ENCODE results near the gene ARRDC1. TPM values are rescaled to one million over a fixed set of nuclear protein-coding genes. Genes with fewer than 3 reads are reported as not detected.

ARRDC1 gene
- total and polyA plus RNA-seq, 7 donors, result 6.9 to 18.9 (median 14.2) TPM

DNA sequence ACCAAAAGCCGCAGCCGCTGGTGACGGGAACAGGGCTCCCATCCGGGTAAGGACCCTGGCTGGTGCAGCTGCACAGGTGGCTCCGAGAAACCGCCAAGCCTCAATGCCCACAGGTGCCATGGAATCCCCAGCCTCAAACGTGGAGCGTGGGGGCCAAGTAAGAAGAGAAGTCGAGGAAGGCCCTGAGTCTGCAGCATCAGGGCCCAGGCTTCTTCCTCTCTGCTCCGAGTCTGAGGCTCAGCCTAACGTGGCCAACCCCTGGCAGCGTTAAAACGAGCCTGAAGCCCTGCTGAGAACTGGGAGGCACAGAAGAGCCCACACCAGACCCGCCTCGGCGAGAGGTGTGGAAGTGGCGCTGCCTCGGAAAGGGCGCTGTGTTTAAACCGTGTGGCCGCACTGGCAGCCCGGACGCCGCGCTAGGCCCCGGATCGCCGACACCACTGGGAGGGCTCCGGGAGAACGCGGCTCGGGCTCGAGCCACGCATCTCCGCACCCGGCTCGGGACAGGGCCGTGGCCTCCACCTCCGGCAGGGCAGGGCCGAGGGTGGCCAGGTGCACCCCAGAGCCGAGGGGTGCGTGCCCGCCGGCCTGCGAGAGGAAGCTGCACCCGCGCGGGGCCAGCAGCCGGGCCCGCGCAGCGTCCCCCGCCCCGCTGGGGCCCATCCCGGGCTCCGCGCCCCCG is 15.9 kb upstream of the ARRDC1 start:
- Histone ChIP-seq H3K27ac (no peak overlapping the region), H3K4me3 (peak overlapping the region; percentile 81), H3K9me3 (no peaks in the 10 kb centered on the region), H3K27me3 (ENCODE audit: insufficient read depth in 3 of 3, low read length in 2 of 3) (no peaks in the 10 kb centered on the region), H3K36me3 (ENCODE audit: insufficient read depth in 1 of 2, low read depth in 1 of 2) (peaks cover 0 to 42% of the 10 kb centered on the region in 2 donors), H3K4me1 (peaks cover 9% of the 10 kb centered on the region)
- DNase-seq, result no peak
- ATAC-seq, result no peak
- TF ChIP-seq, protein P1, sequence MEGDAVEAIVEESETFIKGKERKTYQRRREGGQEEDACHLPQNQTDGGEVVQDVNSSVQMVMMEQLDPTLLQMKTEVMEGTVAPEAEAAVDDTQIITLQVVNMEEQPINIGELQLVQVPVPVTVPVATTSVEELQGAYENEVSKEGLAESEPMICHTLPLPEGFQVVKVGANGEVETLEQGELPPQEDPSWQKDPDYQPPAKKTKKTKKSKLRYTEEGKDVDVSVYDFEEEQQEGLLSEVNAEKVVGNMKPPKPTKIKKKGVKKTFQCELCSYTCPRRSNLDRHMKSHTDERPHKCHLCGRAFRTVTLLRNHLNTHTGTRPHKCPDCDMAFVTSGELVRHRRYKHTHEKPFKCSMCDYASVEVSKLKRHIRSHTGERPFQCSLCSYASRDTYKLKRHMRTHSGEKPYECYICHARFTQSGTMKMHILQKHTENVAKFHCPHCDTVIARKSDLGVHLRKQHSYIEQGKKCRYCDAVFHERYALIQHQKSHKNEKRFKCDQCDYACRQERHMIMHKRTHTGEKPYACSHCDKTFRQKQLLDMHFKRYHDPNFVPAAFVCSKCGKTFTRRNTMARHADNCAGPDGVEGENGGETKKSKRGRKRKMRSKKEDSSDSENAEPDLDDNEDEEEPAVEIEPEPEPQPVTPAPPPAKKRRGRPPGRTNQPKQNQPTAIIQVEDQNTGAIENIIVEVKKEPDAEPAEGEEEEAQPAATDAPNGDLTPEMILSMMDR (IDR thresholded peaks at IDR 0.05), result no peak
- intact Hi-C loops (cut with DNase I), result no loop called here
- WGBS, 3 donors, result 8 to 14% (median 14%) methylated on average over 32 to 58 of the region's 58 CpGs

DNA sequence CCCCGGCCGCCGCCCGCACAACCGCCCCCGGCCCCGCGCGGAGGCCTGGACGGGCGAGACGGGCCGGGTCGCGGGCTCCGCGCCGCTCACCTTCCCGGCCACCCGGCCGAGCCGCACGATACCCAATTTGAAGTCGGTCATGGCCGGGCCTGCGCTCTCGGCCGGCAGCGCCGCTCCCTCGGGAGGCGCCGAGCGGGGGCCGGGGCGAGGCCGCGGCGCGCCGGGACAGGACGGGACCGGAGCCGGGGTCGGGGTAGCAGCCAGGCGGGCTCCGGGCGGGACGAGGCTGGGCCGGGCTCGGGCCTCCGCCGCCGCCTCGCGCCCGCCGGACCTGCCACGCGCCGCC is 15.4 kb upstream of the ARRDC1 start:
- Histone ChIP-seq H3K27ac (no peak overlapping the region), H3K4me1 (peaks cover 9% of the 10 kb centered on the region), H3K9me3 (no peaks in the 10 kb centered on the region), H3K4me3 (peak overlapping the region; percentile 81), H3K36me3 (ENCODE audit: insufficient read depth in 1 of 2, low read depth in 1 of 2) (peaks cover 0 to 38% of the 10 kb centered on the region in 2 donors), H3K27me3 (ENCODE audit: insufficient read depth in 3 of 3, low read length in 2 of 3) (no peaks in the 10 kb centered on the region)
- no peak for ATAC-seq
- 1% methylated on average over 44 to 61 of the region's 61 CpGs; no CpG with 5 or more reads in 1 of the 3 donors for WGBS, 3 donors
- TF ChIP-seq, protein P1 (IDR thresholded peaks at IDR 0.05), result no peak
- intact Hi-C loops (cut with DNase I), result no loop called here
- no peak for DNase-seq

DNA sequence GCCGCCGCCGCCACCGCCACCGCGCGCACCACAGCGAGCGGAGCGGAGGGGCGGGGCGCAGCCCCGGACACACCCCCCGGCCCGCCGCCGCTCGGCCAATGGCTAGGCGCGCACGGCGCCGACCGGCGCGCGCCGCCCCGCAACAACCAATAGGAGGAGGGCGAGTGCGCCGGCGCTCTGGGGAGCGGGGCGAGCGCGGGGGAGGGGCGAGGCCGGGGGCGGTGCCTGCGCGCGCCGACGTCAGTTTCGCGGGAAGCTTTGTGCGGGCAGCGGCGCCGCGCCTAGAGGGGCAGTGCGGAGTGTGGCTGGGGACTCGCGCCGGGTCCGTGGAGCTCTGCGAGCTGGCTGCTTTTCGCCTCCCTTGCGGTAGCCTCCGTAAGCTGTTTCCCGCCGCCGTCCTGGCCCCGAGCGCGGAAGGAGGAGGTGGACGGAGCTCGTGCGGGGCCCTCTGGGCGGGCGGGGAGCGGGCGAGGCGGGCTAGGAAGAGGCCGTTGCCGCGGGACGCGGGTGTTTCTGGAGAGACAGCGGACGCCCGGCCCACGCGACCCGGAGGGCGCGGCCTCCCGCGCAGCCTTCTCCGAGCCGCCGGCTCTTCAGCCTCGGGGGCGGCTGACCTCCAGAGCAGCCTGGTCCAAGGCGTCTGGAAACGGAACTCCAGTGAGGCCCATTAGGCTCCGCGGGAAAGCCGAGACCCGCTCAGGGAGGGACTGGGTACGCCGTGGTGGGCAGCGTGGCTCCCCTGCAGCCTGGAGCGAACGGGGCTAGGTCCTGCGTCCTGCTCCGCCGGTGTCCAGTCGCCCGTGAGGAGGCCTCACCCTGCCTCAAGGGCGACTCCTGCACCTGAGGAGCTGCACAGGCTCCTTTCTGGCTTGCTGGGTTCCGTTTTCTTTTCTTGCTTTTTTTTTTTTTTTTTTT is 14.8 kb upstream of the ARRDC1 start, which contains the start of gene ZMYND19:
ZMYND19 (minus strand) TSS at position 44 of the 915 bp plus-strand sequence. CDS start 249 bp downstream, outside the sequence.
- H3K27me3 ChIP-seq (ENCODE audit: insufficient read depth in 3 of 3, low read length in 2 of 3), result no peaks in the 10 kb centered on the region
- H3K9me3 ChIP-seq, result no peaks in the 10 kb centered on the region
- DNase-seq (peak; percentile 91 to 95), ATAC-seq (peak; percentile 99 to 100 (median 100))
- TF ChIP-seq, protein P1 (IDR thresholded peaks at IDR 0.05), result no peak
- peaks cover 0 to 32% of the 10 kb centered on the region in 2 donors for H3K36me3 ChIP-seq (ENCODE audit: insufficient read depth in 1 of 2, low read depth in 1 of 2)
- H3K4me3 ChIP-seq, result peak within 1 kb of the TSS; percentile 82
- intact Hi-C loops (cut with DNase I), result no loop called here
- peak within 1 kb of the TSS; percentile 19 for H3K27ac ChIP-seq
- peaks cover 9% of the 10 kb centered on the region for H3K4me1 ChIP-seq
- WGBS, 3 donors, result 1 to 3% (median 2%) methylated on average over 36 to 113 of the region's 113 CpGs

DNA sequence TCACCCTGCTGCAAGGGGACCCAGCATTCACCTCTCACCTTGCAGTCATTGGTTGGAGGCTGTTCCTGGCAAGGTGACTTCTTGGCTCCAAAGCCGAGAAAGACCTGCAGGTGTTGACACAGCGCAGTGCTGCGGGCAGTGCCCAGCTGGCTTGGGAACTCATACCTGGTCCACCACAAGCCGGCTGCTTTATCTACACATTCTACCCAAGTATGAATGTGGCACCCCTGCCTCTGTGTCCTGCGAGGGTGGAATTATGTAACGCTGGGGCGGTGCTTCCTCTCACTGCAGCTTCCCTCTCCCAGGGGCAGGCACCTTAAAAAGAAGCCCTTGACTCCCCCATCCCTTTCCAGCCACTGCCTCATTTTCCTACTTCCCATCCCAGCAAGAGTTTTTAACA is 12.7 kb upstream of the ARRDC1 start:
- TF ChIP-seq, protein P1 (IDR thresholded peaks at IDR 0.05), result no peak
- H3K9me3 ChIP-seq, result no peaks in the 10 kb centered on the region
- peaks cover 9% of the 10 kb centered on the region for H3K4me1 ChIP-seq
- intact Hi-C loops (cut with DNase I), result no loop called here
- DNase-seq (no peak), ATAC-seq (no peak)
- H3K36me3 ChIP-seq (ENCODE audit: insufficient read depth in 1 of 2, low read depth in 1 of 2), result peaks cover 0 to 11% of the 10 kb centered on the region in 2 donors
- no peak overlapping the region for H3K27ac ChIP-seq
- no peak overlapping the region for H3K4me3 ChIP-seq
- WGBS, 3 donors, result 83 to 86% (median 84%) methylated on average over 7 of the region's 7 CpGs
- H3K27me3 ChIP-seq (ENCODE audit: insufficient read depth in 3 of 3, low read length in 2 of 3), result no peaks in the 10 kb centered on the region

All from psoas muscle (tissue), 8 donors.